ENCODE measurements around the gene NCAPG2.

DNA sequence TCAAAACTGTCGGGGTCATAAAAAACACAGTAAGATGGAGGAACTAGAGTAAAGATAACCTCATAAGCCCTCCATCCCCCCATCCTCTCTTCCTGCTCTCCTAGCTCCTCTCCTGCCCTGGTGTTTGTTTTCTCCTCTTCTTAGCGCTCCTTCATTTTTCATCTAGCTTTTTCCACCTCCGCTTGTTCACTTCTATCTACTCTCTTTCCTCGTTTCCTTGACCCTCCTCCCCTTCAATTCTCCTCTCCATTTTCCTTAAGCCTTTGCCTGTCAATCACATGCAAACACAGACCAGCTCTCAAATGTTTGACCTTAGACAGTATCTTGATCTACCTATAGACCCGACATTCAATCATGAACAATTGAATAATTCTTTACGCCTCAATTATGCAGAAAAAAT, 10.0 kb downstream of the NCAPG2 start:
- TF ChIP-seq BHLHE40 (IDR thresholded peaks at IDR 0.05; ENCODE audit: borderline replicate concordance) (no peak), SP1 (IDR thresholded peaks at IDR 0.05) (no peak)

Measured in HEK293T (cell line).